GM19397 (cell line): Measurements from ENCODE around the gene PLCB3.

Source experiments
- ATAC-seq: cut with Tn5 transposase; IDR thresholded peaks from one replicate; pipeline ENCODE4 v1.9.1; 2021; ENCODE audit warnings: mild to moderate bottlenecking, moderate library complexity; ENCODE audit not compliant: unreplicated experiment

Gene PLCB3

GRCh38 chr11:64285885-64286800 is 34.8 kb downstream of the PLCB3 start:
- no peak for ATAC-seq

GRCh38 chr11:64286801-64287159 is 35.5 kb downstream of the PLCB3 start:
- no peak for ATAC-seq

- no peak for ATAC-seq
These were observed 36.5 kb downstream of the PLCB3 start for GRCh38 chr11:64287676-64288352.

GRCh38 chr11:64288353-64288750 is 37.0 kb downstream of the PLCB3 start:
- ATAC-seq: no peak

- ATAC-seq: no peak
These were observed 37.8 kb downstream of the PLCB3 start for GRCh38 chr11:64289002-64289564.

- ATAC-seq: no peak
These were observed 39.3 kb downstream of the PLCB3 start for GRCh38 chr11:64290352-64291261.

GRCh38 chr11:64291262-64291751 is 40.0 kb downstream of the PLCB3 start, which contains the start of gene KCNK4:
Gene KCNK4, plus strand, starts transcription at chr11:64291302. Its CDS starts 1,717 bp downstream, at chr11:64293019.
- no peak for ATAC-seq

- ATAC-seq: no peak
These were observed 40.6 kb downstream of the PLCB3 start for GRCh38 chr11:64291752-64292459.

- no peak for ATAC-seq
These were observed 41.3 kb downstream of the PLCB3 start for GRCh38 chr11:64292460-64293254.

GRCh38 chr11:64294774-64295173 is 43.4 kb downstream of the PLCB3 start:
- no peak for ATAC-seq

GRCh38 chr11:64295760-64296159 is 44.4 kb downstream of the PLCB3 start:
- no peak for ATAC-seq

GRCh38 chr11:64296236-64296635 is 44.9 kb downstream of the PLCB3 start:
- no peak for ATAC-seq

- ATAC-seq: no peak
These were observed 45.7 kb downstream of the PLCB3 start for GRCh38 chr11:64296830-64297698.

GRCh38 chr11:64297699-64298358 is 46.5 kb downstream of the PLCB3 start:
- ATAC-seq: no peak

GRCh38 chr11:64298966-64299846 is 47.9 kb downstream of the PLCB3 start:
- ATAC-seq: no peak

- ATAC-seq: no peak
These were observed 48.7 kb downstream of the PLCB3 start, which contains the start of gene CATSPERZ for GRCh38 chr11:64299847-64300648. Gene CATSPERZ, plus strand, starts transcription at chr11:64300358. Its CDS starts 53 bp downstream, at chr11:64300411.
